NOMO-1 (cell line): Measurements from ENCODE around the gene NEXN.
"Not testable (repeated sequence)": the region's sequence is repeated elsewhere in the genome, so short reads cannot be mapped to it uniquely, and the experiment has no call there.

ENCODE experiments used
- DNase-seq, 2 experiments: peaks; one replicate each; lab custom pipeline; 2025; ENCODE audit not compliant: unreplicated experiment in 2 of 2; lab: John Stamatoyannopoulos, UW

Gene NEXN

GRCh38 chr1:77905603-77906002, 17.2 kb downstream of the NEXN start:
- DNase-seq, result no peak

DNA sequence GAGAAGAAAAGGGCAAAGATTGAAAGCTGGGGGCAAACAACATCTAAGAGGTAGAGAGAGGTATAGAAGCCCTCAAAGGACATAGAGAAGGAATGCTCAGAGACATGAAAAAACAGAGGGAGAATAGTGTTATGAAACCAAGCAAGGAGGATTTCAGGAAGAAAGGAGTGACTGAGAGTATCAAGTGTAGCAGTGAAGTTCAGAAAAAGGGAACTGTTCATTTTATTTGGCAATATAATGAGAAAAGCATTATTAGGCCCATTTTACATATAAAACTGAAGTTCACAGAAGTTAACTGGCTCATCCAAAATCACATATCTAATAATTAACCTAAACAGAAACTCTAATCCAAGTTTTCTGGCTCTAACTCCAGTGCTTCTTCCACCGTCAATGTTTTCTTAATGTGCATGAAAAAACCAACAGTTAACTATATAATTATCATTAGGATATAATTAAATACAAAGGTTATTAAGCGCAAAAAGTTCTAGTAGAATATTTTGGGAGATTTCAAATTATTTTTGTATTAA, 17.7 kb downstream of the NEXN start:
- peak in 1 of 2 experiments; percentile 52 for DNase-seq

DNA sequence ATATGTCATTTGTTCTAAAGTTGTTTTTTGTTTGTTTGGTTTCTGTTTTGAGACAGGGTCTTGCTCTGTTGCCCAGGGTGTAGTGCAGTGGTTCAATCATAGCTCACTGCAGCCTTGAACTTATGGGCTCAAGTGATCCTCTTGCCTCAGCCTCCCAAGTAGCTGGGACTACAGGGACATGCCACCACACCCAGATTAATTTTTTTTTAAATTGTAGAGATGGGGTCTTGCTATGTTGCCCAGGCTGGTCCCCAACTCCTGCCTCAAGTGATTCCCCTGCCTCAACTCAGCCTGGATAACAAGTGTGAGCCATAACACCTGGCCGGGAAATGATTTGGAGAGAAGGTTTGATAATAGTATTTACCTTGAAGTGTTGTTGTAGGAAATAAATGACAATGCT, 18.2 kb downstream of the NEXN start:
- no peak for DNase-seq

- no peak for DNase-seq
These were observed 21.7 kb downstream of the NEXN start for GRCh38 chr1:77910116-77910515.

DNA sequence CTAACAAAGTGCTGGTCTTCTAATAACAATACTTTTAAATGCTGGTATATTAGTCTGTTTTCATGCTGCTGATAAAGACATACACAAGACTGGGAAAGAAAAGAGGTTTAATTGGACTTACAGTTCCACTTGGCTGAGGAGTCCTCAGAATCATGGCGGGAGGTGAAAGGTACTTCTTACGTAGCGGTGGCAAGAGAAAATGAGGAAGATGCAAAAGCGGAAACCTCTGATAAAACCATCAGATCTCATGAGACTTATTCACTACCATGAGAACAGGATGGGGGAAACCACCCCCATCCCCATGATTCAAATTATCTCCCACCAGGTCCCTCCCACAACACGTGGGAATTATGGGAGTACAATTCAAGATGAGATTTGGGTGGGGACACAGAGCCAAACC, 30.5 kb downstream of the NEXN start:
- not testable (repeated sequence) for DNase-seq

- DNase-seq, result no peak
These were observed 37.1 kb downstream of the NEXN start for GRCh38 chr1:77925518-77925917.

GRCh38 chr1:77925956-77926355, 37.5 kb downstream of the NEXN start:
- DNase-seq, result no peak

DNA sequence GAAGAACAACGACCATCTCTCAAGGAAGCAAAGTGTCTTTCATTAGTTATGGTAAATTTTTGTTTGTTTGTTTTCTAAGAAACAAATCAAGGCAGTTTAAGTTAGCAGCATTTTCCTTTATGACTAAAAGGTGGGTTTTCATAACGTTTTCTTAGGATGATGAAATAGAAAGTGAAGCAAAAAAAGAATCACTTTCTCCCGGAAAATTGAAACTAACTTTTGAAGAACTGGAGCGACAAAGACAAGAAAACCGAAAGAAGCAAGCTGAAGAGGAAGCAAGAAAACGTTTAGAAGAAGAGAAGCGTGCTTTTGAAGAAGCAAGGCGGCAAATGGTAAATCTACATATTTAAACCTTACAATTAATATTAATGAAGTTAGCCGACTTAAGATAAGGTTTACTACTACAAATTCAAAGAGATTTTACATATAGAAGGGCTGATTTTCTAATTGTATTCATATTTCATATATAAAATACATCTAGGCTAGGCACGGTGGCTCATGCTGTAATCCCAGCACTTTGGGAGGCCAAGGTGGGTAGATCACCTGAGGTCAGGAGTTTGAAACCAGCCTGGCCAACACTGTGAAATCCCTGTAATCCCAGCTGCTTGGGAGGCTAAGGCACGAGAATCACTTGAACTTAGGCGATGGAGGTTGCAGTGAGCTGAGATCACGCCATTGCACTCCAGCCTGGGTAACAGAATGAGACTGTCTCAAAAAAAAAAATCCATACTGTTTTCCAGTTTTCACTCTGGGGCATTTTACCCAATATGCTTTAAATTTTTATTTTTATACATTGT, 38.3 kb downstream of the NEXN start:
- DNase-seq, result peak; percentile 49 to 88

GRCh38 chr1:77927414-77927813, 39.0 kb downstream of the NEXN start:
- no peak for DNase-seq

DNA sequence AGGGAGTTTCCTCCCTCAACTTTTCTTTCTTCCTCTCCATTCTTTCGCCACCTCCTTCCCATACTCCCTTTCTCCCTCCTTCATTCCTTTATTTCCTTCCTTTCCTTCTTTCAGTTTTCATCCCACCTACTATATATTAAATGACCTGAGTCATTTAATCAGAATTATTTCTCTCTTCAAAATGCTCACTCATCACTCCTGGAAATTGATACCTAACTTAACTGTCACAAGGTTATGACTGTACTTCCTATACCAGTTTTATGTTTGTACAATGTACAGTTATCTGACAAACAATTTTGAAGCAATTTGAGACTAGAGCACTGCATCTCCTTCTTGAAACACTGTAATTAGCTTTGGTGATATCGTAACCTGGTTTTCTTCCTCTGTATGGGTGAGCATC, 41.4 kb downstream of the NEXN start:
- no peak for DNase-seq

DNA sequence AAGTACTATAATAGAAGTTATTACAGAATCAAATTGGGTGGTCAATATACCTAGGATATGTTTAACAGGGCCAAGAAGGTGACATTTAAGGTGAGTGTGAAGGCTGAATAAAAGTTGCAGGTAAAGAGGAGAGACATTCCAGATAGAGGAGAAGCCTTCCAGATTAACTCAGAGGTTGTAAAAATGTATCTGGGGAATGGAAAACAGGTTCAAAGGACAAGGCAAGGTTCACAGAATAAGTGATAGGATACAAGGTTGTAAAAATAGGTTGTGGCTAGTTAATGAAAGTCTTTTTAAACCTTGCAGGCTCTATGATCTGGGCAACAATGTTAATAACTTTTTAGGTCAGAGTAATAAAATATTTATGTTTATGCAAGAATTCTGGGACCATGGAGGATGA, 50.2 kb downstream of the NEXN start:
- DNase-seq, result no peak

DNA sequence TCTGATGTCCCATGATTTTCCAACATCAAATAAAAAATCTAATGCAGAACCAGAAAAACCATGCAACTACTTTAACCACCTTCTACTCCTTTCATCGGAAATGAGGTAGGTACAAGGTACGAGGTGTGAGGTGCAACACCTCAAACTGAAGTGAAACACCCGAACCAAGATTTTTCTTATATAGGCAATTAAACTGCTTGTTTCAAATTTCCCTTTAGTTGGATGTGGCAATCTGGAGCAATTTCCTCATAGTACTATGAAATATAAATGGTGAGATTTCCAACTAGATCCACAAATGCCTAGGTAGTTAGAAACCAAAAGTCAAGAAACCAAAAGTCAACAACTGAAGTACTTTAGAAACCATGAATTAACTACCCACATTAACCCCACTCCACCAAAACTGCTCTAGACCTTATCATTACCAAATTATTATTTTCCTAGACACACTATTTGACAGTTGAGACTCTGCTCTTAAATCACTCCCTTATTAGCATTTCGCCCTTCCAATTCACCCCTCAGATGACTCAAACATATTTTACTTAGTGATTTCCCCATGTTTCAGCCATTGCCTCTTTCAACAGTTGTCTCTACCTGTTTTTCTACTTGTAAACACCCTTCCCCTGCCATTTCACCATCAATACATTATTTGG, 52.6 kb downstream of the NEXN start:
- DNase-seq, result no peak

- no peak for DNase-seq
These were observed 54.1 kb downstream of the NEXN start for GRCh38 chr1:77942400-77943140.

- no peak for DNase-seq
These were observed 56.9 kb downstream of the NEXN start for GRCh38 chr1:77945345-77945744.

DNA sequence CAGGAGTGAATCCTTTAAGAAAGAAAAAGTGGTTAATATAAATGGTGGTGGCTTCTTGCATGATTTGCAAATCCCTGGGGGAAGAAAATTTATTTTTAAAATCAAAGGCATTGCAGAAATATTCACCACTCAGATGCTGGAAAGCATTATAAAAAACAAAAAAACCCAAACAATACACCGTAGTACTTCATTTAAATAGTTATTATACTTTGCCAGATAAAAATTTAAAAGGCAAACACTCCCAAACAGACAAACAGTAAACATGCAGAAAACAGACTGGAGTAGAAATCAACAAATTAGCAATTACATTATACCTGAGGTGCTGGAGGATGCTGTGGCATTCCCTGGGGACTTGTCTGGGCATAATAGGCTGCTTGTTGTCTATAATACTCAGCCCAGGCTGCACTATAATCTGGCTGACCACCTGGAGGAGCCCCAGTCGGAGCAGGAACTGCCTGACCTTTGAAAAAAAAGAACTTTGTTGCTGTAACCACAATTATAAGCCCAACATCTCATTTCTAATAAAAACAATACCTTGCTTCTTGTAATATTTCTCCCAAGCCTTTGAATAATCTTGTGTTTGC, 60.5 kb downstream of the NEXN start:
- no peak for DNase-seq

DNA sequence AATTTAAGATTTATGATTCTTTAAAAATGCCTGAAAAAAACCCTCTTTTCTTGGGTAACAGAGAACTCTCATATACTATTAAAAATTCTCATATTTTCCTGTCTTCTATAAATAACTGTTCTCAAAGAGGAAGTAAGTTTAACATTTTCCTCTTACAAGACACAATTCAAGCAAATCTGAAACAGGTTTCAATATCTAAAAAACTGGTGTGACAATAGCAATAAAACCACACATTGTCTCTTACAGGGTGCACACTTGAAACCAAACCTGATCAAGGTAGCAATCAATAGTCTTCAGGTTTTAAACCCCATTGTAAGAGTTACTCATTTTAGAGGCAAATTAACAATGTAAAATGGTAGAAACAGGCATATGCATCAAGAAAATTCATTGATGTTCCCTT, 62.4 kb downstream of the NEXN start:
- DNase-seq, result peak in 1 of 2 experiments; percentile 55

GRCh38 chr1:77951328-77951727, 62.9 kb downstream of the NEXN start:
- DNase-seq, result no peak

DNA sequence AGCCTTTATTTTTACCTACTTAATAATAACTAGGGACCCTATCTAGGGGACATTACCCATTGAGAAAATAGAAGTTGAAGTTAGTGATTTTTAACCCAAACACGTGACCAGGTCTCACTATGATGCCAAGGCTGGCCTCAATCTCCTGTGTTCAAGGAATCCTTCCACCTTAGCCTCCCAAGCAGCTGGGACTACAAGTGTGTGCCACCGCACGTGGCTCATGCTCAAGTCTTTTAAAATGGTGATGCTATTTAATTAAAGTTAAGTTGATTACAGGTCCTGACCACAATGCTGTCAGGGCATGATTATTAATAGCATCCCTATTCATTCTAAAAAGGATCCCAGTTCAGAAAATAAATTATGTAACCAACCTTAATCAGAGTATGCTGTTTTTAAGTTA, 65.5 kb downstream of the NEXN start:
- no peak for DNase-seq

- DNase-seq, result no peak
These were observed 66.1 kb downstream of the NEXN start for GRCh38 chr1:77954521-77954920.

DNA sequence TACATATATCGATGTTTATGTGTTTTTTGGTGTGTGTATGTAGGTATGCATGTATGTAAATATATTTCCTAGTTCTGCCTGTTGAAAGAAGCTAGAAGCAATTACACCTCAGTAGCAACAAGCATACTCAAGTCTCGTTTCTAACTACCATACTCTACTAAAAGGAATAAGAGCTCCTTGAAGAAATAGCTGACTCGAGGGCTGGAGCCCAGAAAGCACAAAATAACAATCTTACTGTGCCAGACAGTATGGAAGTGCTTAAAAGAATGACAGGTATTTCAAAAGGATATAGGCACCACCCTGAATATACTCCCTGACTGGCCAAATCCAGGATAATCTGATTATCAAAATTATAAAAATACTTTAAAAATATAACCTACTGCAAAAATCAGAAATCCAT, 67.3 kb downstream of the NEXN start:
- DNase-seq, result no peak

DNA sequence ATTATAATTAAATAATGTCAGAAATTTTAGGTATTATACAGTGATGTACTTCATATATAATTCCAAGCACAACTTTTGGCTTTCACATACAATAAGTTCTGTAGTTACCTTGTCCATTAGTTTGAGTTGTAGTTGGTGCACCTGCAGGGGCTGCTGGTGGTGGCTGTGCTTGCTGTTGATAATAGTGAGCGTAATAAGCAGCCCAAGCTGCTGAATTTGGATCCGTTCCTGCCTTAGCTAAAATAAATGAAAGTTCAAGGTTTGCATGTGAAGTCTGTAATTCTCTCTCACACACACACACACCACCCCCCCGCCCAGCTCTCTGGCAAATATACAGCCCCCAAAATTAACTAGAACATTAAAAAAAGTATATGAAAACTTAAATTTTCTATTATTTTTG, 68.0 kb downstream of the NEXN start:
- DNase-seq, result no peak
